Putamen (tissue), 1 donor: Measurements from ENCODE around the gene TBXT.
A peak's percentile ranks its signal among the peaks of the same experiment; 100 is the strongest.
"Not testable (repeated sequence)": the region's sequence is repeated elsewhere in the genome, so short reads cannot be mapped to it uniquely, and the experiment has no call there.

Source experiments
- DNase-seq: peaks from one replicate; pipeline ENCODE4 v3.0.0-alpha.2; 2016; ENCODE audit warnings: low spot score

The TBXT gene

GRCh38 chr6:166172546-166172945 lies 4.9 kb upstream of the TBXT start:
- DNase-seq = no peak

- no peak for DNase-seq
Measured at GRCh38 chr6:166169549-166170421, 2.1 kb upstream of the TBXT start.

GRCh38 chr6:166168616-166169548 lies 1.2 kb upstream of the TBXT start:
- DNase-seq = no peak

GRCh38 chr6:166167258-166167731 lies 356 bp downstream of the TBXT start:
- no peak for DNase-seq

- no peak for DNase-seq
Measured at GRCh38 chr6:166166314-166167257, 1.1 kb downstream of the TBXT start.

- DNase-seq = no peak
Measured at GRCh38 chr6:166165558-166166313, 1.9 kb downstream of the TBXT start.

GRCh38 chr6:166162599-166163342 lies 4.9 kb downstream of the TBXT start:
- DNase-seq = no peak

- no peak for DNase-seq
Measured at GRCh38 chr6:166157930-166158617, 9.6 kb downstream of the TBXT start.

- DNase-seq = peak; percentile 14
Measured at GRCh38 chr6:166156942-166157341, 10.7 kb downstream of the TBXT start.

GRCh38 chr6:166153966-166154365 lies 13.7 kb downstream of the TBXT start:
- no peak for DNase-seq

- no peak for DNase-seq
Measured at GRCh38 chr6:166152660-166153059, 15.0 kb downstream of the TBXT start.

GRCh38 chr6:166151798-166152197 lies 15.9 kb downstream of the TBXT start:
- no peak for DNase-seq

GRCh38 chr6:166145751-166146150 lies 21.9 kb downstream of the TBXT start:
- no peak for DNase-seq

- no peak for DNase-seq
Measured at GRCh38 chr6:166143011-166143410, 24.6 kb downstream of the TBXT start.

GRCh38 chr6:166127624-166128472 lies 39.8 kb downstream of the TBXT start:
- DNase-seq = no peak

GRCh38 chr6:166123115-166123514 lies 44.5 kb downstream of the TBXT start:
- DNase-seq = not testable (repeated sequence)

GRCh38 chr6:166121726-166122125 lies 45.9 kb downstream of the TBXT start:
- DNase-seq = no peak

GRCh38 chr6:166119116-166119911 lies 48.3 kb downstream of the TBXT start:
- no peak for DNase-seq
